Skin epidermis (tissue), 12 donors: ENCODE data around the gene AKT1S1.
A peak's percentile ranks its signal among the peaks of the same experiment; 100 is the strongest.

Source experiments
- H3K27ac ChIP-seq, 21 experiments: fragments of 200-600 bp; sonication (generic) in 11 of 21; one replicate each; pipeline ENCODE4 v1.5.0; 2020; ENCODE audit warnings: mild to moderate bottlenecking in 3 of 21, inconsistent platforms in 2 of 21, moderate library complexity in 2 of 21
- H3K4me3 ChIP-seq, 7 experiments: fragments of 200-600 bp; sonication (generic) in 2 of 7; one replicate each; pipeline ENCODE4 v1.5.0; 2020; ENCODE audit warnings: inconsistent platforms in 2 of 7, mild to moderate bottlenecking in 2 of 7, moderate library complexity in 1 of 7

Gene AKT1S1

DNA sequence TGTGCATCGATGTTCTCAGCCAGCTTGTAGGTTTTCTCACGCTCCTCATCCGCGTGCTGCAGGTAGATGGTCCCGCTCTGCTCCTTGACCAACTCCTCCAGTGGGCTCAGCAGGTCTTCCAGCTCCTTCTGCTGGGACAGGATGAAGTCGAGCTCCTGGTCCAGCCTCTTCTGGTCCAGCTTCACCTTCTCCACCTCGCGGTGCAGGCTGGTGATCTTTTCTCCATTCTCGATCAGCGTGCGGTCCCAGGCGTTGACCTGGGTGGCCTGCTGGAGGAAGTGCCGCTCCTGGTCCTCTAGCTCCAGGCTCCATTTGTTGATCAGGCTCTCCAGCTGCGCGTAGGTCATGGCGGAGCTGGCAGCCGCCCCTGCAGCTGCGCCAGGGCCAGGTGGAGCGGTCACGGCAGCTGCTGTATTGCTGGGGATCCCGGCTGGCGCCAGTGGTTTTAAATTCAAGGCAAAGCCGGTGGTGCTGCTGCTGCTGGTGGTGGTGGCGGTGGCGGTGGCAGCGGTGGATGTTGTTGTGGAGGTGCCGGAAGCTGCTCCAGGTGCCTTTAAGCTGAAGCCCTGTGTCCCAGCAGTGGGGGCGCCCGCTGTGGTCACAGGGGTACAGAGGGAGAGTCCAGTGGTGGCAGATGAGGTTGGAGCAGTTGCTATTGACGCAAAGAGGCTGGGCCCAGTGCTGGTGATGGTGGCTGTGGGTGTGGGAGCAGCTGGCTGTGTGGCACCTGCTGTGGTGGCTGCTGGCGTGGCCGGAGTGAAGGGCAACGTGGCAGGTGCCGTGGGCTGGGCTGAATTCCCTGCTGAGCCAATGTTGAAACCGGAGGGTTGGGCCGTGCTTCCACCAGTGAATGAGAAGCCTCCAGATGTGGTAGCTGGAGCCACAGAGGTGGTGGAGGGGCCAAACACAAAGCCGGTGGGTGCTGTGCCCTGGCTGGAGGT, 31.6 kb upstream of the AKT1S1 start:
- H3K27ac ChIP-seq, result no peak overlapping the region
- no peak overlapping the region for H3K4me3 ChIP-seq

DNA sequence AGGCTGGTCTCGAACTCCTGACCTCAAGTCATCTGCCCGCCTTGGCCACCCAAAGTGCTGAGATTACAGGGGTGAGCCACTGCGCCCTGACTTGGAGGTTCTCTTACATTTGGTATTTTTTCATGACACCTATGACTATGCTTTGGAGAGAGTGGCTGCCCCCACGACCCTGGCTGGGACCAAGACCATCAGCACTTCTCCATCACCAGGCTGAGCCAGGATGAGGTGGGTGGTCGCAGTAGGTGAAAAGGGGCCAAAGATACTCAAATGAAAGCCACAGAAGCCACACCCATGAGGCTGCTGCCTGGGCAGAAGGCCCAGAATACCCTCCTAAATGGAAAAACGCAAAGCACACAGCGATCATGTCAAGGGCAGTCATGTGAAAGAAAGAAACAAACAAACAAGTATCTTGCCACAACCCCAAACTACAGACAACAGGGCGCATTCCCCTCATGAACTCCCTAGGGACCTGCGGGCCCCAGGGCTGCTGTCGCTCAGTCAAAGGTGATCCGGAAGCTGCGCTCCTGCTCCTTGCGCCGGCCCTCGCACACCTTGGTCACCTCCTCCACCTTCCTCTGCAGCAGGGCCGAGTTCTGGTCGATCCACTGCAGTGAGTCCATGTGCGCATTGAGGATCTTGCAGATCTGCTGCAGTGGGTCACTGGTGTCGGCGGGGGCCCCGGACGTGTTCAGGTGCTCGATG, 30.7 kb upstream of the AKT1S1 start:
- no peak overlapping the region for H3K4me3 ChIP-seq
- H3K27ac ChIP-seq, result no peak overlapping the region

- H3K4me3 ChIP-seq, result no peak overlapping the region
These were observed 29.9 kb upstream of the AKT1S1 start for GRCh38 chr19:49906879-49907564.

DNA sequence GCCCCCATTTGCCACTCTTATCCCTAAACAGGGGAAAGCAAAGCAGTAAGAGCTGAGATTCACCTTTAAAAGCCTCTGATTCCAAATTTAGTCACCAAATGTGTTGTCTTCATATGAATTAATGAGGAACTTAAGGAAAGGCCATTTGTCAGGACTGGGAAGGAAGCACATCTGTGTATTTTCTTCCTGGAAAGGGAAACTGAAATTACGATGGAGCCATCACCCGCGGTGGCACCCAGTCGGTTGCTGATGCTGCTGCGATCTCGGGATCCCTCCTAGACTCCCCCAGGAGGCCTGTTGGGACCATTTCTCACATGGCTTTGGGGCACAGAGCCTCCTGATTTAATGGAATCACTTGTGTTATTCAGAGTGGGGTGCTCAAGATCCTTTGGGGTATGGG, 27.0 kb upstream of the AKT1S1 start:
- Histone ChIP-seq H3K4me3 (no peak overlapping the region), H3K27ac (peak overlapping the region in 2 of 21 experiments; percentile 5 to 32)

More at GRCh38 chr19:49906879-49907564, 29.9 kb upstream of the AKT1S1 start:
- H3K27ac ChIP-seq, result no peak overlapping the region

- H3K27ac ChIP-seq, result peak within 1 kb of the TSS in 20 of 21 experiments; percentile 18 to 84 (median 70)
- peak within 1 kb of the TSS in 2 of 7 experiments; percentile 1 to 15 for H3K4me3 ChIP-seq
These were observed 19.9 kb upstream of the AKT1S1 start, which contains the start of gene IL4I1 for GRCh38 chr19:49896863-49897621. IL4I1 (minus strand) TSS chr19:49896887; CDS start chr19:49896160, 727 bp downstream.

DNA sequence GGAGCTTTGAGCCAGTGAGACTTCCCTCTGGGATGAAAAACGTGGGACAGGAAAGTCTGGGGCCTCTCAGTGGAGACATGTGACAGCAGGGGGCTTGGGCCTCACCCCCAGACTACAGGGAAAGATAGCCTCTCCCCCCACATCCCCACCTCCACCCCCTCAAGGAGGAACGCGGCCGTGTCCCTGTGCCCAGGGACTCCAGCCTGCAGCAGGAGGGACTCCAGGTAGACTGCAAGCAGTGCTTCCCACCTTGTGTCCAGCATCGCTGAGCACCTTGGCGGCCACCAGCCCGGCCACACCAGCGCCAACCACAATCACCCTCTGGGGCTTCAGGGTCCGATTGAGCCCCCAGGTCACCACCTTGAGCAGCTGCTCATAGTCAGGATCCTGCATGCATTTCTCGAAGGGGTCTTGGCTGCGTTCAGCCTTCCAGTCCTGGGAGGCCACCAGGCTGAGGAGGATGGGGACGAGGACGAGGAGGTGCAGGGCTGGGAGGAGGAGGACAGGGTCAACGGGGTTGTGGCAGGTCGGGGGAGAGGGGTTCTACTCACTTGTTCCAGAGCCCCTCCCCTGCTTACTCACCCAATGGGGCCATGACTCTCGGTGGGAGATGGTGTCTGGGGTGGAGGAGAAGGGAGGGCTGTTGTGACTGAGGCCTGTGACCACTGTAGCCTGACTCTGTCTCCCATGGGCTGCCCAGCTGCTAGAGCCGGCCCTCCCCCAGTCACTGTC, 18.6 kb upstream of the AKT1S1 start:
- H3K27ac ChIP-seq, result peak overlapping the region in 15 of 21 experiments; percentile 7 to 84 (median 73)
- peak overlapping the region in 2 of 7 experiments; percentile 1 to 15 for H3K4me3 ChIP-seq

- peak overlapping the region in 3 of 21 experiments; percentile 69 to 84 (median 79) for H3K27ac ChIP-seq
- peak overlapping the region in 2 of 7 experiments; percentile 1 to 15 for H3K4me3 ChIP-seq
These were observed 17.9 kb upstream of the AKT1S1 start for GRCh38 chr19:49894879-49895565.

DNA sequence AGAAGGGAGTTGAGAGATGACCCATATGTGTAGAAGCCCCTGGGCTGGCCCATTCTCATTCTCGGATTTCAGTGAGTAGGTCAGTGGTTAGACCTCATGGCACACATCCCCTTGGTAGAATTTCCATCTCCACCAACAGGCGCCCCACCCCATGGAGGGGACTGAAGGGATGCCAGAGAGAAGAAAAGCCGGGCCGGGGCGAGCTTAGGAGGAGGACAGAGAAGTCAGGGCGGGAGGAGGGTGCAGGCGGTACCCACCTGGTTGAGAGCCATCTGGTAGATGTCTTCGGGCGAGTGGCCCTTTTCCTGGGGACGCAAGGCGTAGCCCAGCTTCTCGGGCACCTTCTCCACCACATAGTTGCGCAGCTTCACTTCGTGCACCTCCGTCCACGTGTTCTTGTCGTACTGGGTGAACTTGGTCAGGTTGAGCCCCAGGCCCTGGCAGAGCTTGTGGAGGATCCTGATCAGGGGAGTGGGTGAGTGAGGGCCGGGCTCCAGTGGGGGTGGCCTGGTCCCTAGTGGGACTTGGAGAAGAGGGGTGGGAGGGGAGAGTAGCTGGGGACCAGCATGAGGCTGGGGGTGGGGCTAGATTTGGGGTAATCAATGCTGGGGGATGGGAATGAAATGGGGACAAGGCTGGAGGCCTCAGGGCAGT, 17.0 kb upstream of the AKT1S1 start:
- Histone ChIP-seq H3K27ac (no peak overlapping the region), H3K4me3 (no peak overlapping the region)

DNA sequence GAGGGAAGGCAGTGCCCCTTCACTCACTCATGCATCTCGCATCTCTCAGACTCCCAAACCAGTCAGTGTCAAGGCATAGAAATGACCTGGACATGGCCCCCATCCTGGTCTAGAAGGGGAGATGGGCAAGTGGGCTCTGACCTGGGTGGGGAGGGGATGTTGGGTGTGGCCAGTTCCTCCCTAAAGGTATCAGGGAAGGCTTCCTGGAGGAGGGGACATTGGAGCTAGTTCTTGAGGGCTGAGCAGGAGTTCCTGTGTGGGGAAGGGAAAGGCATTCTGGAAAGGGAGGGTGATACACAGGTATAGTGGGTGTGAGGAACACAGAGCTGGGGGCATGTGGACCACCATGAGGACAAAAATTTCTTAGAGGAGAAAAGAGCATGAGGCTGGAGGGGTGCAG, 15.6 kb upstream of the AKT1S1 start:
- Histone ChIP-seq H3K27ac (no peak overlapping the region), H3K4me3 (no peak overlapping the region)

GRCh38 chr19:49891393-49891792, 14.2 kb upstream of the AKT1S1 start:
- Histone ChIP-seq H3K27ac (peak overlapping the region in 4 of 21 experiments; percentile 12 to 49 (median 35)), H3K4me3 (no peak overlapping the region)

- H3K4me3 ChIP-seq, result peak overlapping the region; percentile 2 to 37 (median 26)
- peak overlapping the region in 8 of 21 experiments; percentile 11 to 65 (median 36) for H3K27ac ChIP-seq
These were observed 13.5 kb upstream of the AKT1S1 start for GRCh38 chr19:49890349-49891311.

- Histone ChIP-seq H3K27ac (peak overlapping the region in 6 of 21 experiments; percentile 11 to 65 (median 28)), H3K4me3 (peak overlapping the region; percentile 2 to 37 (median 26))
These were observed 12.7 kb upstream of the AKT1S1 start for GRCh38 chr19:49889687-49890348.

GRCh38 chr19:49889038-49889686, 12.0 kb upstream of the AKT1S1 start:
- no peak overlapping the region for H3K27ac ChIP-seq
- H3K4me3 ChIP-seq, result no peak overlapping the region

- no peak overlapping the region for H3K4me3 ChIP-seq
- H3K27ac ChIP-seq, result no peak overlapping the region
These were observed 11.3 kb upstream of the AKT1S1 start for GRCh38 chr19:49888510-49888824.
